G401 (cell line): ENCODE data around the gene DRAM1. TPM values are rescaled to one million over a fixed set of nuclear protein-coding genes. Genes with fewer than 3 reads are reported as not detected.
"Not testable (repeated sequence)": the region's sequence is repeated elsewhere in the genome, so short reads cannot be mapped to it uniquely, and the experiment has no call there.

Source experiments
- DNase-seq: peaks from one replicate; pipeline ENCODE4 v3.0.0-alpha.2; 2015; ENCODE audit warnings: low spot score
- in situ Hi-C: cut with HindIII; loops from 2 replicates; pipeline ENCODE4 v1.10.0; 2016; ENCODE audit warnings: low sequenced_read_pairs, mixed read lengths
- total RNA-seq: library from RNA; depleted of rRNA; stranded (reverse); fragments of >200 nt; shearing (Covaris generic); gene quantifications from 2 replicates; pipeline ENCODE4 v1.2.3, GENCODE V29; 2014; rRNA removed

Gene DRAM1
- 5.5 and 7.9 TPM in 2 replicates for total RNA-seq

- in situ Hi-C loops = no loop called here
- peak; percentile 9 for DNase-seq
These were observed at the start of gene DRAM1 for GRCh38 chr12:101876861-101877805. Gene DRAM1 (plus strand): TSS chr12:101877580. CDS start chr12:101877790, 210 bp downstream.

GRCh38 chr12:101828463-101829196 lies 48.8 kb upstream of the DRAM1 start:
- peak; percentile 19 for DNase-seq
- in situ Hi-C loops = no loop called here

GRCh38 chr12:101829639-101830366 lies 47.6 kb upstream of the DRAM1 start:
- peak; percentile 62 for DNase-seq
- in situ Hi-C loops = no loop called here

GRCh38 chr12:101830367-101831325 lies 46.7 kb upstream of the DRAM1 start, which contains the start of gene GNPTAB:
Gene GNPTAB (minus strand): TSS chr12:101830959. CDS start chr12:101830675, 284 bp downstream.
- in situ Hi-C loops = no loop called here

GRCh38 chr12:101832030-101832429 lies 45.4 kb upstream of the DRAM1 start:
- no peak for DNase-seq
- in situ Hi-C loops = no loop called here

More at GRCh38 chr12:101830367-101831325, 46.7 kb upstream of the DRAM1 start, which contains the start of gene GNPTAB:
- DNase-seq = peak; percentile 92

GRCh38 chr12:101838628-101839323 lies 38.6 kb upstream of the DRAM1 start:
- in situ Hi-C loops = no loop called here
- no peak for DNase-seq

- peak; percentile 74 for DNase-seq
- in situ Hi-C loops = no loop called here
These were observed 37.8 kb upstream of the DRAM1 start for GRCh38 chr12:101839324-101840283.

- DNase-seq = no peak
- in situ Hi-C loops = no loop called here
These were observed 36.3 kb upstream of the DRAM1 start for GRCh38 chr12:101841069-101841468.

GRCh38 chr12:101845137-101845711 lies 32.2 kb upstream of the DRAM1 start:
- DNase-seq = no peak
- in situ Hi-C loops = no loop called here

GRCh38 chr12:101847325-101847724 lies 30.1 kb upstream of the DRAM1 start:
- in situ Hi-C loops = no loop called here
- DNase-seq = no peak

GRCh38 chr12:101850199-101850598 lies 27.2 kb upstream of the DRAM1 start:
- no peak for DNase-seq
- in situ Hi-C loops = no loop called here

- no peak for DNase-seq
- in situ Hi-C loops = no loop called here
These were observed 24.4 kb upstream of the DRAM1 start for GRCh38 chr12:101852998-101853397.

GRCh38 chr12:101854747-101855146 lies 22.6 kb upstream of the DRAM1 start:
- no peak for DNase-seq
- in situ Hi-C loops = no loop called here

- in situ Hi-C loops = no loop called here
- no peak for DNase-seq
These were observed 22.0 kb upstream of the DRAM1 start for GRCh38 chr12:101855364-101855884.

- DNase-seq = no peak
- in situ Hi-C loops = no loop called here
These were observed 21.4 kb upstream of the DRAM1 start for GRCh38 chr12:101855976-101856375.

GRCh38 chr12:101856614-101857013 lies 20.8 kb upstream of the DRAM1 start:
- DNase-seq, in situ Hi-C loops: not testable (repeated sequence)
